GM23248 (cell line): ENCODE results near the gene SLC9A9.

ENCODE experiments used
- EZH2 ChIP-seq: fragments of 200-600 bp; sonication (generic); IDR thresholded peaks from 2 replicates; pipeline ENCODE4 v1.6.1; 2018; ENCODE audit warnings: antibody characterized with exemption, mild to moderate bottlenecking; ENCODE audit not compliant: insufficient read depth, poor library complexity, severe bottlenecking
- EZH2phosphoT487 ChIP-seq: fragments of 200-600 bp; sonication (generic); IDR thresholded peaks from 2 replicates; pipeline ENCODE4 v1.6.1; 2018; ENCODE audit warnings: antibody characterized with exemption, moderate library complexity, mild to moderate bottlenecking, low read depth; ENCODE audit not compliant: insufficient read depth

GRCh38 chr3:143604402-143605185, 243.7 kb downstream of the SLC9A9 start:
- no peak for TF ChIP-seq EZH2
- no peak for TF ChIP-seq EZH2phosphoT487
